ENCODE results near the gene CCDC124.

DNA sequence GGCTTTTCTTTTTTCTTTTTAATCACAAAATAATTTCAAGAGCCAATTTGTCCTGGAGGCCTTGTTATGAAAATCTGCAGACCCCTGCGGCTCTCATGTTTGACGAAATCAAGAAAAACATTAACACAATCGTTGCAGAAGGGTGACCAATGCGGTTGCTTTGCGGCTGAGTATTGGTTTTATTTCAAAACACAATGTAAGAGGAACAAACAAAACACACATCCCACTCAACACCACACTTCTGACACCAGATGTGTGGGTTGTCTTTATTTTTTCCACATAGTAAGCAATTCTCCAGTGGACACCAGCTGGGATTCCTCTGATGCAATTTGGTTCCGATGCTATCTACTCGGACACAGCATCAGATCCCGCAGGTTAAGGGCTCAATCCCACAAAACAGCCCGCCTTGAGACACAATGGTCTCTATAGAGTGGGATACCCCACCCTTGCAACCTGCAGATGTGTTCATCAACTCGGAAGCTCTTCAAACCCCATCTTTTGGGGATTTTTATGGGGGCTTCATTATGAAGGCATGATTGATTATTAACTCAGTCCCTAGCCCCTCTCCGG, 21.9 kb upstream of the CCDC124 start:
- no peak for TF ChIP-seq CREB1 (IDR thresholded peaks at IDR 0.05; ENCODE audit: low read depth)
- no peak for TF ChIP-seq RAD21 (IDR thresholded peaks at IDR 0.05; ENCODE audit: low read depth)
- TF ChIP-seq EP300 (IDR thresholded peaks at IDR 0.05; ENCODE audit: borderline replicate concordance), result no peak
- TF ChIP-seq, protein P1, sequence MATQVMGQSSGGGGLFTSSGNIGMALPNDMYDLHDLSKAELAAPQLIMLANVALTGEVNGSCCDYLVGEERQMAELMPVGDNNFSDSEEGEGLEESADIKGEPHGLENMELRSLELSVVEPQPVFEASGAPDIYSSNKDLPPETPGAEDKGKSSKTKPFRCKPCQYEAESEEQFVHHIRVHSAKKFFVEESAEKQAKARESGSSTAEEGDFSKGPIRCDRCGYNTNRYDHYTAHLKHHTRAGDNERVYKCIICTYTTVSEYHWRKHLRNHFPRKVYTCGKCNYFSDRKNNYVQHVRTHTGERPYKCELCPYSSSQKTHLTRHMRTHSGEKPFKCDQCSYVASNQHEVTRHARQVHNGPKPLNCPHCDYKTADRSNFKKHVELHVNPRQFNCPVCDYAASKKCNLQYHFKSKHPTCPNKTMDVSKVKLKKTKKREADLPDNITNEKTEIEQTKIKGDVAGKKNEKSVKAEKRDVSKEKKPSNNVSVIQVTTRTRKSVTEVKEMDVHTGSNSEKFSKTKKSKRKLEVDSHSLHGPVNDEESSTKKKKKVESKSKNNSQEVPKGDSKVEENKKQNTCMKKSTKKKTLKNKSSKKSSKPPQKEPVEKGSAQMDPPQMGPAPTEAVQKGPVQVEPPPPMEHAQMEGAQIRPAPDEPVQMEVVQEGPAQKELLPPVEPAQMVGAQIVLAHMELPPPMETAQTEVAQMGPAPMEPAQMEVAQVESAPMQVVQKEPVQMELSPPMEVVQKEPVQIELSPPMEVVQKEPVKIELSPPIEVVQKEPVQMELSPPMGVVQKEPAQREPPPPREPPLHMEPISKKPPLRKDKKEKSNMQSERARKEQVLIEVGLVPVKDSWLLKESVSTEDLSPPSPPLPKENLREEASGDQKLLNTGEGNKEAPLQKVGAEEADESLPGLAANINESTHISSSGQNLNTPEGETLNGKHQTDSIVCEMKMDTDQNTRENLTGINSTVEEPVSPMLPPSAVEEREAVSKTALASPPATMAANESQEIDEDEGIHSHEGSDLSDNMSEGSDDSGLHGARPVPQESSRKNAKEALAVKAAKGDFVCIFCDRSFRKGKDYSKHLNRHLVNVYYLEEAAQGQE (IDR thresholded peaks at IDR 0.05; ENCODE audit: low read depth), result no peak
- no peak for TF ChIP-seq TAF1 (IDR thresholded peaks at IDR 0.05; ENCODE audit: low read depth)
- TF ChIP-seq FOXM1 (IDR thresholded peaks at IDR 0.05; ENCODE audit: borderline replicate concordance, low read depth), result no peak
- TF ChIP-seq EGR1 (IDR thresholded peaks at IDR 0.05), result no peak
- TF ChIP-seq, protein P2, sequence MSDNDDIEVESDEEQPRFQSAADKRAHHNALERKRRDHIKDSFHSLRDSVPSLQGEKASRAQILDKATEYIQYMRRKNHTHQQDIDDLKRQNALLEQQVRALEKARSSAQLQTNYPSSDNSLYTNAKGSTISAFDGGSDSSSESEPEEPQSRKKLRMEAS (IDR thresholded peaks at IDR 0.05), result no peak
- no peak for TF ChIP-seq TEAD4 (IDR thresholded peaks at IDR 0.05)
- no peak for TF ChIP-seq ZBTB7A (IDR thresholded peaks at IDR 0.05; ENCODE audit: low read depth)
- TF ChIP-seq NFIC (IDR thresholded peaks at IDR 0.05), result no peak
- TF ChIP-seq YY1 (IDR thresholded peaks at IDR 0.05; ENCODE audit: low read depth), result no peak
- TF ChIP-seq CEBPB (IDR thresholded peaks at IDR 0.05), result no peak
